Colonic mucosa (tissue), 4 donors: Measurements from ENCODE around the gene TIMM29. TPM values are rescaled to one million over a fixed set of nuclear protein-coding genes. Genes with fewer than 3 reads are reported as not detected.

Source experiments
- DNase-seq: peaks from one replicate; pipeline ENCODE4 v3.0.0-alpha.2; 2020
- H3K27ac ChIP-seq: fragments of 200-600 bp; one replicate; pipeline ENCODE4 v1.8.0; 2021
- H3K27me3 ChIP-seq: fragments of 200-600 bp; one replicate; pipeline ENCODE4 v1.8.0; 2021
- H3K36me3 ChIP-seq: fragments of 200-600 bp; one replicate; pipeline ENCODE4 v1.8.0; 2021
- H3K4me1 ChIP-seq: fragments of 200-600 bp; one replicate; pipeline ENCODE4 v1.8.0; 2021; ENCODE audit warnings: mild to moderate bottlenecking
- H3K4me3 ChIP-seq: fragments of 200-600 bp; one replicate; pipeline ENCODE4 v1.8.0; 2021
- H3K9ac ChIP-seq, 2 donors: one replicate each; pipeline ENCODE4 v1.7.0; 2013; ENCODE audit warnings: control low read depth in 2 of 2, low read depth in 2 of 2, low read length in 2 of 2
- H3K9me3 ChIP-seq: fragments of 200-600 bp; one replicate; pipeline ENCODE4 v1.8.0; 2021
- CTCF ChIP-seq: fragments of 200-600 bp; IDR thresholded peaks from one replicate; pipeline ENCODE4 v1.8.0; 2022; ENCODE audit warnings: antibody characterized with exemption, mild to moderate bottlenecking
- intact Hi-C: fragments of 100-400 bp; cut with DNase I; formaldehyde crosslinking; loops from one replicate; pipeline ENCODE4 v1.14.1; 2022
- total RNA-seq, 2 donors: library from RNA; stranded (reverse); fragmentation: NEBNext Ultra II Directional in 1 of 2; extraction: Animal tissue kit (Norgen Biotek cat#: 25700) in 1 of 2; gene quantifications; one replicate each; pipeline ENCODE4 v1.2.1, GENCODE V29; 2021
- donor health status: healthy.
- donor health status: DM: no; HTN: no; CAD: no.
- donor health status: DM: no; HTN: no; CAD: no.

The TIMM29 gene
- total RNA-seq, 2 donors from 2014 or later: 25.5 to 31.5 TPM

DNA sequence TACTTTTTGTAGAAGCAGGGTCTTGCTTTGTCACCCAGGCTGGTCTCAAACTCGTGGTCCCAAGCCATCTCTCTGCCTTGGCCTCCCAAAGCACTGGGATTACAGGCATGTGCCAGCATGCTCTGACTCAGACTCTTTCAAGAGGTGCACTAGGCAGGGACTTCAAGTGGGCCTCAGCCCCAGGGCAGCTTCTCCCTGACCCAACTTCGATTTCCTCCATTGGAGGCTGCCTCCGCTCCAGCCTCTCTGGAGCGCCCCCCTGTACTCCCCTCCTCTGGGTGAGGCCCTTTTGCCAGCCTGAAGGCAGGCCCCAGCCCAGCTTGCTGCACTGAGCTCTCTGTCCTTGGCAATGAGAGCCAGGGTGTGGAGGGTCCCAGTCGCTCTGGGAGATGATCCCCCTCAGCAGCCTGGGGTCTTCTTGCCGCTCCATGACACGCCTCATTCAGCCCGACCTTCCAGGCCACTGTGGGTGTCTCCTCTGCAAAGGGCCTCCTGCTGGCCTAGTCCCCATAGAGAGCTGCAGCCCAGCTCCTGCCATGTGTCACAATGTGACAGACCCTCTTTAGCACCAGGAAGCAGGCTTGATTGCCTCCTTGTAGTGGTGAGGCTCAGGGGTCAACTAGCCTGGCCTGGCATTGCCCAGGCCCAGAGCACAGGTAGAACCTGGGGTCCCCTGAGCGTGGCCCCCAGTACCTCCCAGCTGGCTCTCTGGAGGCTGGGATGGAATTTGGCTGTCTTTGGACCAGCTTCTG is 40.8 kb upstream of the TIMM29 start:
- no peaks in the 10 kb centered on the region for H3K36me3 ChIP-seq
- H3K4me3 ChIP-seq: no peak overlapping the region
- H3K27me3 ChIP-seq: no peaks in the 10 kb centered on the region
- no peaks in the 10 kb centered on the region for H3K9me3 ChIP-seq
- intact Hi-C loops: no loop called here
- peaks cover 12% of the 10 kb centered on the region for H3K4me1 ChIP-seq
- no peak for TF ChIP-seq CTCF
- no peak overlapping the region for H3K27ac ChIP-seq
- no peak for DNase-seq
- H3K9ac ChIP-seq: no peak overlapping the region

DNA sequence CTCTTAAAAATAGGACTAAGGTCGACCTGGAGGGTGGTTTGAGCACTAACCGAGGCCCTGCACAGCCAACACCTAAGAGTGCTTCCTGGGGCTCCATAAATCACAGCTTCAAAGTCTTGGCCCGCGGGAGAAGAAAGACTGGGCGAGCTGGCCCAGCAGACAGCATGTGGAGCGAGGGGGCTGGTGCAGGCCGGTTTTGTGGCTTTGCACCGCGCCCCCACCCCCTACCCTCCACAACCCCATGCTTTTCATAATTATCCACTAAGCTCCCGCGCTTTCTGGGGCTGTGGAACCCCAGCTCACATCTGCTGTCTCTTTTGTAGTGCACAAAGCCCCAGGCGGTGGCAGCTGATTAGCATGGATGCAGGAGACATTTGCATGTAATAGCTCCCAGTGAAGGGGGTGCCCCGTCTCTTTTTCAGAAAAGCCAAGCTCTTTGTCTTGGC is 40.2 kb upstream of the TIMM29 start:
- no peaks in the 10 kb centered on the region for H3K36me3 ChIP-seq
- no peak for DNase-seq
- no peaks in the 10 kb centered on the region for H3K27me3 ChIP-seq
- no peak overlapping the region for H3K4me3 ChIP-seq
- peaks cover 12% of the 10 kb centered on the region for H3K4me1 ChIP-seq
- H3K9ac ChIP-seq: no peak overlapping the region
- H3K9me3 ChIP-seq: no peaks in the 10 kb centered on the region
- no peak overlapping the region for H3K27ac ChIP-seq
- intact Hi-C loops: no loop called here
- TF ChIP-seq CTCF: no peak

DNA sequence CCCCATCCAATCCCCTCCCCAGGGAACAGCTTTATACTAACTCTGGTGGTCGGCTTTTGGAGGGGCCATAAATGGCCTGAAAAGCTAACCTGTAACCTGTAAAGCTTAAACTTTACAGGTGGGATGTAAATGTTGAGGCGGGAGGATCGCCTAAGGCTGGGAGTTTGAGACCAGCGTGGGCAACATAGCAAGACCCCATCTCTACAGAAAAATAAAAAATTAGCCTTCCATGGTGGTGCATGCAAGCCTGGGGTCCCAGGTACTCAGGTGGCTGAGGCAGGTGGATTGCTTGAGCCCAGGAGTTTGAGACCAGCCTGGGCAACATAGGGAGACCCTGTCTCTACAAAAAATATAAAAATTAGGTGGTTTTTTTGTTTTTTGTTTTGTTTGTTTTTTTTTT is 38.7 kb upstream of the TIMM29 start:
- no peak for DNase-seq
- Histone ChIP-seq H3K4me3 (no peak overlapping the region), H3K27me3 (no peaks in the 10 kb centered on the region), H3K9ac (no peak overlapping the region), H3K4me1 (peaks cover 12% of the 10 kb centered on the region), H3K36me3 (no peaks in the 10 kb centered on the region), H3K27ac (no peak overlapping the region), H3K9me3 (no peaks in the 10 kb centered on the region)
- intact Hi-C loops: no loop called here
- TF ChIP-seq CTCF: no peak

DNA sequence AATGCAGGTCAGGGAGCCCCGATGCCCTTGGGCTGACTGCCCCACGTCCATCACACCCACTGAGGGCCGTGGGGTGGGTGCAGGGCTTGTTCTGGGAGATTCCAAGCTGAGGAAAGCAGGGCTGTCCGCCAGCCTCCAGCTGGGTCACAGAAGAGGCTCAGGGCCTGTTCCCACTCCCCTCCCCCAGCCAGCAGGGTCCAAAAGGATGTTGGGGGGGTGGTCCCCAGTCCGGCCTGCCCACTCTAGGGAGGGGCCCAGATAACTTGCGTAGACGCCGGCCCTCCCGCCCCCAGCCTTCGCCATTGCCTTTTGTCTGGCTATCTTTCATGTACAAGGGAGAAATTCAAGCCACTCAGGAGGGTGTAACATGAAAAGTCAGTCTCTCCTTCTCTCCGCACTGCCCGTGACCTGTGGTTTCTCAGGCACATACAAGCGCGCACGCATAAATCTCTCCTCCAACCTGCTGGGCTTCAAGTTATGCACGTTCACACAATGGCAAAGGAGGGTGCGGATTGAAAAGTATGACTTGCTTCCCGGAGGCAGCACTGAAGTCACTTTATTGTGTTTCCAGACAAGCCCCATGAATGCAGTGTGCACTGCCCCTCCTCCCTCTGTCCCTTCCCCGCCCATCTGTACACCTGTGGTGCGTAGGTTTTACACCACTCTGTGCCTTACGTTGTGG is 37.1 kb upstream of the TIMM29 start:
- Histone ChIP-seq H3K27me3 (no peaks in the 10 kb centered on the region), H3K9ac (peak overlapping the region; percentile 63 to 65), H3K4me1 (peaks cover 18% of the 10 kb centered on the region), H3K27ac (peak overlapping the region; percentile 81), H3K36me3 (no peaks in the 10 kb centered on the region), H3K4me3 (no peak overlapping the region), H3K9me3 (no peaks in the 10 kb centered on the region)
- intact Hi-C loops: no loop called here
- no peak for TF ChIP-seq CTCF
- DNase-seq: peak; percentile 86

DNA sequence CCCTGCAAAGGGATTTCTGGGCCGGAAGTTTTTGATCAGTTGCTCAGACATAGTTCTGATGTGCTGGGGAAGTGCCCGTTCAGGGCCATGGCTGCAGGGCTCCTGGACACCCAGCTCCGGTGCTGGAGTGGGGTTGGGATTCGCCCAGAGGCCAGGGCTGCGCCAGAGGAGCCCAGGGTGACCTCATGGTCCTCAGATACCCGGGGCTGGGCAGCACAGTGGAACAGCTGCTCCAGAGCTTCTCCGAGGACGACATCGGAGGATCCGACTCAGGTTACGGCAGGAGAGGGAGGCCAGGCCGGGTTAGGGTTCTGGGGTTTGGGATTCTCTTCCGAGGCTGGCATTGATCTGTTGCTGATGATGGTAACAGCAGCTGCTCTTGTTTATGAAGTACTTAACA is 36.4 kb upstream of the TIMM29 start:
- Histone ChIP-seq H3K4me1 (peaks cover 25% of the 10 kb centered on the region), H3K9me3 (no peaks in the 10 kb centered on the region), H3K27me3 (no peaks in the 10 kb centered on the region), H3K4me3 (no peak overlapping the region), H3K27ac (peak overlapping the region; percentile 81), H3K9ac (peak overlapping the region in 1 of 2 donors; percentile 63), H3K36me3 (no peaks in the 10 kb centered on the region)
- intact Hi-C loops: no loop called here
- no peak for TF ChIP-seq CTCF
- no peak for DNase-seq
